Right atrium auricular region (tissue), 2 donors: ENCODE measurements around the gene CADPS. TPM values are rescaled to one million over a fixed set of nuclear protein-coding genes. Genes with fewer than 3 reads are reported as not detected.

Experiments used
- DNase-seq: peaks from one replicate; pipeline ENCODE4 v3.0.0-alpha.2; 2019; ENCODE audit warnings: low spot score
- H3K27ac ChIP-seq, 2 donors: fragments of 200-600 bp; sonication (generic); 1 replicate in 1 of 2; 2 replicates in 1 of 2; pipeline ENCODE4 v1.5.1; 2016 to 2019
- H3K27me3 ChIP-seq, 2 donors: fragments of 200-600 bp; sonication (generic); one replicate each; pipeline versions ENCODE4 v1.5.1 to v1.6.0; 2017 to 2019
- H3K36me3 ChIP-seq: fragments of 200-600 bp; sonication (generic); one replicate; pipeline ENCODE4 v1.5.1; 2016
- H3K4me1 ChIP-seq, 2 donors: fragments of 200-600 bp; sonication (generic); one replicate each; pipeline versions ENCODE4 v1.5.1 to v1.6.0; 2017 to 2019
- H3K4me3 ChIP-seq, 2 donors: fragments of 200-600 bp; sonication (generic); 1 replicate in 1 of 2; 2 replicates in 1 of 2; pipeline ENCODE4 v1.5.1; 2017 to 2019; ENCODE audit warnings: mild to moderate bottlenecking in 1 of 2, moderate library complexity in 1 of 2
- H3K9me3 ChIP-seq, 2 donors: fragments of 200-600 bp; sonication (generic); one replicate each; pipeline ENCODE4 v1.5.1; 2019
- total RNA-seq, 2 donors: library from RNA; depleted of rRNA; stranded (reverse); fragments of >200 nt; gene quantifications; one replicate each; pipeline ENCODE4 v1.1.0, GENCODE V29; 2016
- TF ChIP-seq, protein P1 (sequence below), 2 donors: fragments of 200-600 bp; sonication (generic); IDR thresholded peaks; one replicate each; pipeline ENCODE4 v1.5.1; 2019; ENCODE audit warnings: antibody characterized with exemption in 2 of 2

Gene CADPS
- total RNA-seq, 2 donors from 2014 or later, result 16.1 to 48.2 TPM

GRCh38 chr3:62895901-62896300 lies 20.7 kb upstream of the CADPS start:
- Histone ChIP-seq H3K27ac (no peak overlapping the region), H3K4me3 (no peak overlapping the region), H3K4me1 (no peaks in the 10 kb centered on the region), H3K9me3 (no peaks in the 10 kb centered on the region), H3K27me3 (no peaks in the 10 kb centered on the region), H3K36me3 (no peaks in the 10 kb centered on the region)
- no peak for DNase-seq
- TF ChIP-seq, protein P1, sequence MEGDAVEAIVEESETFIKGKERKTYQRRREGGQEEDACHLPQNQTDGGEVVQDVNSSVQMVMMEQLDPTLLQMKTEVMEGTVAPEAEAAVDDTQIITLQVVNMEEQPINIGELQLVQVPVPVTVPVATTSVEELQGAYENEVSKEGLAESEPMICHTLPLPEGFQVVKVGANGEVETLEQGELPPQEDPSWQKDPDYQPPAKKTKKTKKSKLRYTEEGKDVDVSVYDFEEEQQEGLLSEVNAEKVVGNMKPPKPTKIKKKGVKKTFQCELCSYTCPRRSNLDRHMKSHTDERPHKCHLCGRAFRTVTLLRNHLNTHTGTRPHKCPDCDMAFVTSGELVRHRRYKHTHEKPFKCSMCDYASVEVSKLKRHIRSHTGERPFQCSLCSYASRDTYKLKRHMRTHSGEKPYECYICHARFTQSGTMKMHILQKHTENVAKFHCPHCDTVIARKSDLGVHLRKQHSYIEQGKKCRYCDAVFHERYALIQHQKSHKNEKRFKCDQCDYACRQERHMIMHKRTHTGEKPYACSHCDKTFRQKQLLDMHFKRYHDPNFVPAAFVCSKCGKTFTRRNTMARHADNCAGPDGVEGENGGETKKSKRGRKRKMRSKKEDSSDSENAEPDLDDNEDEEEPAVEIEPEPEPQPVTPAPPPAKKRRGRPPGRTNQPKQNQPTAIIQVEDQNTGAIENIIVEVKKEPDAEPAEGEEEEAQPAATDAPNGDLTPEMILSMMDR (IDR thresholded peaks at IDR 0.05), result no peak

DNA sequence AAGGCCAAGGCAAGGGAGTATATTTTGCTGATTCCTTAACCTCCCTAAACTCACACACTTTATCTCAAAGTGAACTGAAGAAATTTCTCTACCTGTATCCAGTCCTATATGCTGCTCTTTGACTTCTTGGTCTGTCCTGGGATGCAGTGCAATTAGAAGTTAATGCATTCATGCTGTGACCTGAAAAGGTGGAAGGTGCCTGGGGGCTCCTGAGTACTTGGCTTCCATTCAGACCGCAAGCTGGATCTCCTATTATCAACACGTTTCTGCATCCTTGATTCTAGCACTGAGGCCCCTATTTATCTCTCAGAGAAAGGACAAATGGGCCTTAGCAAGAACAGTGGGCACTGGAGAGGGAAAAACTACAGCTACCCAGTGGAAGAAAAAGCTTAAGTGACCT lies 17.7 kb upstream of the CADPS start:
- no peaks in the 10 kb centered on the region for H3K9me3 ChIP-seq
- TF ChIP-seq, protein P1 (IDR thresholded peaks at IDR 0.05), result no peak
- H3K27ac ChIP-seq, result no peak overlapping the region
- H3K4me1 ChIP-seq, result no peaks in the 10 kb centered on the region
- no peak for DNase-seq
- no peaks in the 10 kb centered on the region for H3K27me3 ChIP-seq
- no peak overlapping the region for H3K4me3 ChIP-seq
- H3K36me3 ChIP-seq, result no peaks in the 10 kb centered on the region

- TF ChIP-seq, protein P1 (IDR thresholded peaks at IDR 0.05), result no peak
- H3K36me3 ChIP-seq, result no peaks in the 10 kb centered on the region
- no peak for DNase-seq
- no peak overlapping the region for H3K27ac ChIP-seq
- no peaks in the 10 kb centered on the region for H3K9me3 ChIP-seq
- H3K4me3 ChIP-seq, result no peak overlapping the region
- H3K27me3 ChIP-seq, result no peaks in the 10 kb centered on the region
- H3K4me1 ChIP-seq, result no peaks in the 10 kb centered on the region
These were observed 16.8 kb upstream of the CADPS start for GRCh38 chr3:62892045-62892444.

DNA sequence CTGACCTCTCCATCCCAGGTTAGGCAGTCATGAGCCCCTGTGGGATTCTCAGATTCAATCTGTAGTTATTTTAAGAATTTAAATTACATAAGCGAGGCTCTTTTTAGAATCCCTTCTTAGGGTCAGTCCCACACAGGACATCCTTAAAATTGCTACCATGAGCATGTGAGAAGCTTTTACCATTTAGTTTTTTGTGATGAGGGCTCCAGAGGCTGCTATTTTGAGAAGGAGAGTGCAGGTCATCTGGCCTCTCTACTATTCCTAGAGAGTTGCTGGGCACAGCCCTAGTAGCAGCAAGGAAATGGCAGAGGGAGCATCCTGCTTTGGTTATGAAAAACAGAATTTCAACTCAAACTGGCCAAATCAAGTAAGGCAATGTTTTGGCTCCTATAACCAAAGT lies 13.6 kb upstream of the CADPS start:
- no peaks in the 10 kb centered on the region for H3K4me1 ChIP-seq
- DNase-seq, result no peak
- no peak overlapping the region for H3K4me3 ChIP-seq
- H3K36me3 ChIP-seq, result no peaks in the 10 kb centered on the region
- no peaks in the 10 kb centered on the region for H3K27me3 ChIP-seq
- H3K27ac ChIP-seq, result no peak overlapping the region
- H3K9me3 ChIP-seq, result no peaks in the 10 kb centered on the region
- TF ChIP-seq, protein P1 (IDR thresholded peaks at IDR 0.05), result no peak

DNA sequence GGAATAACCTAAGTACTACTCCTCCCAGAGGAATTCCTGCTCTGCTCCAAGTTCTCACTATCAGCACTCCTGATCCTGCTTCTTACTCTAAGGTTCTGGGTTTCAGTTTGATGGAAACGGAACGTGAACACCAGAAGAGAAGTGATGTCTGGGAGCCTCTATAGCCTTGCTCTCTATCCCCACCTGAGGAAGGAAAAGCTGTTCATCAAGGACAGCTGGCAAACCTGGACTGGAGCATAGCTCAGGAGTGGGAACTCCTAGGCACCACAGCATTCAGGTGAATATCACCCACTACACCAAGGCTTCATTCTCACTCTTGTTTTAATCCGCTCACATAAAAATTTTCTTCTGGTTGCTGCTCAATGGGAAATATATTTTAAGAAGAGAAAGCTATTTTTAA lies 13.0 kb upstream of the CADPS start:
- no peak overlapping the region for H3K4me3 ChIP-seq
- no peaks in the 10 kb centered on the region for H3K36me3 ChIP-seq
- H3K27me3 ChIP-seq, result no peaks in the 10 kb centered on the region
- no peaks in the 10 kb centered on the region for H3K9me3 ChIP-seq
- no peaks in the 10 kb centered on the region for H3K4me1 ChIP-seq
- no peak for DNase-seq
- no peak overlapping the region for H3K27ac ChIP-seq
- TF ChIP-seq, protein P1 (IDR thresholded peaks at IDR 0.05), result no peak

DNA sequence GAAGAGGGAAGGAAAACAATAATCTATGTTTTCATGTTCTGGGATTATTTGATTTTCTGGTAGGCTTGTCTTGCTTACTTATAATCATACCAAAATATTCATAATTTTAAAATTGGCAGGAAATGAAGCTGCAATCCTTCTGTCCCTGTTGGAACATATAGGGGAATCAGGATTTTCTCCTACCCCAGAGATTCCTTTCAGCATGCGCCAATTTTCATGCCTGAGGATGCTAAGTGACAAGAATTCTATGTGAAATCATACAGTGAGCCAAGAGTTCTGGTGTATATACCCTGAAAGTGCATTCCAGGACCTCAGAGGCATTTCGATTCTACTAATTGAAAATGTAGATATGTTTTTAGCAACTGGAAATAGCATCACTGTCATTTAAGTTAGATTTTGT lies 9.9 kb upstream of the CADPS start:
- Histone ChIP-seq H3K9me3 (no peaks in the 10 kb centered on the region), H3K36me3 (no peaks in the 10 kb centered on the region), H3K27ac (no peak overlapping the region), H3K4me3 (no peak overlapping the region), H3K27me3 (no peaks in the 10 kb centered on the region), H3K4me1 (no peaks in the 10 kb centered on the region)
- TF ChIP-seq, protein P1 (IDR thresholded peaks at IDR 0.05), result no peak
- DNase-seq, result no peak
